GM12878 (cell line): ENCODE results near the gene DOCK2.

Source experiments
- CEBPZ ChIP-seq: fragments of 150-350 bp; IDR thresholded peaks from 2 replicates; pipeline ENCODE4 v1.6.1; 2016; ENCODE audit warnings: low read depth, low read length
- CHD4 ChIP-seq: fragments of 200-600 bp; sonication (generic); IDR thresholded peaks from 2 replicates; pipeline ENCODE4 v1.6.1; 2016; ENCODE audit warnings: mild to moderate bottlenecking
- CTCF ChIP-seq, 3 experiments: IDR thresholded peaks in 2 of 3; conservative IDR thresholded peaks in 1 of 3; 2 replicates each; pipeline ENCODE4 v1.5.1; 2011; ENCODE audit warnings: low read depth in 3 of 3, low read length in 3 of 3, mild to moderate bottlenecking in 3 of 3, control low read depth in 2 of 3, moderate library complexity in 2 of 3, inconsistent platforms in 1 of 3, mixed read lengths in 1 of 3; ENCODE audit not compliant: control insufficient read depth in 2 of 3, insufficient read depth in 1 of 3; ENCODE audit errors: extremely low read depth in 1 of 3
- EP300 ChIP-seq, 2 experiments: fragments of 150-350 bp in 1 of 2; IDR thresholded peaks; 2 replicates each; pipeline ENCODE4 v1.6.1; 2011 to 2012; ENCODE audit warnings: low read depth in 2 of 2, low read length in 2 of 2, borderline replicate concordance in 1 of 2, improper control_type of control experiment in 1 of 2, inconsistent platforms in 1 of 2; ENCODE audit not compliant: control insufficient read depth in 1 of 2
- POLR2A ChIP-seq: IDR thresholded peaks from 2 replicates; pipeline ENCODE4 v1.6.1; 2011; ENCODE audit warnings: low read depth, mild to moderate bottlenecking, low read length
- ZZZ3 ChIP-seq: IDR thresholded peaks from 2 replicates; pipeline ENCODE4 v1.6.1; 2011; ENCODE audit warnings: low read depth; ENCODE audit not compliant: control insufficient read depth, insufficient read length

GRCh38 chr5:169809281-169809680 is 172.2 kb downstream of the DOCK2 start:
- TF ChIP-seq CTCF (IDR thresholded peaks at IDR 0.05 in 2 of 3, conservative IDR thresholded peaks at IDR 0.05 in 1 of 3; ENCODE audit: control insufficient read depth in 2 of 3, extremely low read depth in 1 of 3, insufficient read depth in 1 of 3, low read depth in 3 of 3, low read length in 3 of 3) (no peak), POLR2A (no peak), CEBPZ (no peak), ZZZ3 (no peak), CHD4 (no peak), EP300 (IDR thresholded peaks at IDR 0.05; ENCODE audit: borderline replicate concordance in 1 of 2, control insufficient read depth in 1 of 2, low read depth in 2 of 2, low read length in 2 of 2) (no peak)
